Measurements from ENCODE around the gene MMP2.

Gene MMP2

GRCh38 chr16:55494994-55495421, 16.0 kb downstream of the MMP2 start:
- no peak for DNase-seq (ENCODE audit: low spot score)

GRCh38 chr16:55495616-55496289, 16.8 kb downstream of the MMP2 start:
- no peak for DNase-seq (ENCODE audit: low spot score)

GRCh38 chr16:55496509-55497145, 17.6 kb downstream of the MMP2 start:
- DNase-seq (ENCODE audit: low spot score), result no peak

- no peak for DNase-seq (ENCODE audit: low spot score)
Observed at GRCh38 chr16:55497558-55497957, 18.6 kb downstream of the MMP2 start.

GRCh38 chr16:55498101-55498500, 19.1 kb downstream of the MMP2 start:
- DNase-seq (ENCODE audit: low spot score), result no peak

- no peak for DNase-seq (ENCODE audit: low spot score)
Observed at GRCh38 chr16:55499281-55499680, 20.3 kb downstream of the MMP2 start.

GRCh38 chr16:55499951-55500529, 21.0 kb downstream of the MMP2 start:
- DNase-seq (ENCODE audit: low spot score), result no peak

GRCh38 chr16:55500530-55501011, 21.6 kb downstream of the MMP2 start:
- DNase-seq (ENCODE audit: low spot score), result no peak

- DNase-seq (ENCODE audit: low spot score), result no peak
Observed at GRCh38 chr16:55501549-55502322, 22.7 kb downstream of the MMP2 start.

GRCh38 chr16:55502801-55503366, 23.9 kb downstream of the MMP2 start:
- DNase-seq (ENCODE audit: low spot score), result no peak

GRCh38 chr16:55503726-55504550, 24.9 kb downstream of the MMP2 start:
- DNase-seq (ENCODE audit: low spot score), result no peak

- DNase-seq (ENCODE audit: low spot score), result no peak
Observed at GRCh38 chr16:55505333-55506015, 26.5 kb downstream of the MMP2 start.

- DNase-seq (ENCODE audit: low spot score), result no peak
Observed at GRCh38 chr16:55506083-55506482, 27.1 kb downstream of the MMP2 start.

GRCh38 chr16:55506708-55507107, 27.7 kb downstream of the MMP2 start:
- DNase-seq (ENCODE audit: low spot score), result no peak

- DNase-seq (ENCODE audit: low spot score), result no peak
Observed at GRCh38 chr16:55508271-55508921, 29.4 kb downstream of the MMP2 start.

- peak; percentile 10 for DNase-seq (ENCODE audit: low spot score)
Observed at GRCh38 chr16:55508941-55509931, 30.2 kb downstream of the MMP2 start, which contains the start of gene LPCAT2. LPCAT2 (plus strand) TSS chr16:55509072; CDS start chr16:55509182, 110 bp downstream.

- DNase-seq (ENCODE audit: low spot score), result no peak
Observed at GRCh38 chr16:55510185-55510805, 31.3 kb downstream of the MMP2 start.

- no peak for DNase-seq (ENCODE audit: low spot score)
Observed at GRCh38 chr16:55512941-55513340, 33.9 kb downstream of the MMP2 start.
